ENCODE data around the gene PRPH. TPM values are rescaled to one million over a fixed set of nuclear protein-coding genes. Genes with fewer than 3 reads are reported as not detected.

Gene PRPH
- total and polyA plus RNA-seq, 9 donors = 0.15 to 1.8 (median 0.34) TPM

DNA sequence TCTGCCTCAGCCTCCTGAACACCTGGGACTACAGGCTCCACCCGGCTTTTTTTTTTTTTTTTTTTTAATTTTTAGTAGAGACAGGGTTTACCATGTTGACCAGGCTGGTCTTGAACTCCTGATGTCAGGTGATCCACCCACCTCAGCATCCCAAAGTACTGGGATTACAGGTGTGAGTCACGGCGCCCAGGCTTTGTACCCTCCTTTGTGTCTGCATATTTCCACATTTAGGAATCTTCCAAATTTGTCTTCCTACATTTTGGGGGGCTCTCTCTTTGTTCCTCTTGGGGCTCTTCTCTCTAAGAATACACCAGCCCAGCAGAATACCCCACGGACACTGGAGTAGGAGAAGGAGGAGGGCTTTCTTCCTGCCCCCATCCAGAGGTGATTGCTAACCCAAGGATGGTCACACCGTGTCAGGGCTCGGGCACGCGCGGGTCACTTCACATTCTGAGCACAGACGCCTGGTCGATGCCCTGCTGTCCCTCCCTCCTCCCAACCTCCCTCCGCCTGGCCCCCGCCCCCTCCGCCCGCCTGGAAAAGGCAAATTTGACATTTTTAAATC lies 49.6 kb downstream of the PRPH start:
- no peak for TF ChIP-seq EP300 (IDR thresholded peaks at IDR 0.05)
- no peak for TF ChIP-seq POLR2A (IDR thresholded peaks at IDR 0.05)
- TF ChIP-seq, protein P1, sequence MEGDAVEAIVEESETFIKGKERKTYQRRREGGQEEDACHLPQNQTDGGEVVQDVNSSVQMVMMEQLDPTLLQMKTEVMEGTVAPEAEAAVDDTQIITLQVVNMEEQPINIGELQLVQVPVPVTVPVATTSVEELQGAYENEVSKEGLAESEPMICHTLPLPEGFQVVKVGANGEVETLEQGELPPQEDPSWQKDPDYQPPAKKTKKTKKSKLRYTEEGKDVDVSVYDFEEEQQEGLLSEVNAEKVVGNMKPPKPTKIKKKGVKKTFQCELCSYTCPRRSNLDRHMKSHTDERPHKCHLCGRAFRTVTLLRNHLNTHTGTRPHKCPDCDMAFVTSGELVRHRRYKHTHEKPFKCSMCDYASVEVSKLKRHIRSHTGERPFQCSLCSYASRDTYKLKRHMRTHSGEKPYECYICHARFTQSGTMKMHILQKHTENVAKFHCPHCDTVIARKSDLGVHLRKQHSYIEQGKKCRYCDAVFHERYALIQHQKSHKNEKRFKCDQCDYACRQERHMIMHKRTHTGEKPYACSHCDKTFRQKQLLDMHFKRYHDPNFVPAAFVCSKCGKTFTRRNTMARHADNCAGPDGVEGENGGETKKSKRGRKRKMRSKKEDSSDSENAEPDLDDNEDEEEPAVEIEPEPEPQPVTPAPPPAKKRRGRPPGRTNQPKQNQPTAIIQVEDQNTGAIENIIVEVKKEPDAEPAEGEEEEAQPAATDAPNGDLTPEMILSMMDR (IDR thresholded peaks at IDR 0.05) = no peak
- Histone ChIP-seq H3K36me3 (no peaks in the 10 kb centered on the region), H3K4me1 (ENCODE audit: insufficient read depth) (peaks cover 16% of the 10 kb centered on the region), H3K9me3 (no peaks in the 10 kb centered on the region), H3K4me3 (no peak overlapping the region), H3K27ac (no peak overlapping the region), H3K27me3 (peaks cover 22% of the 10 kb centered on the region)
- intact Hi-C loops (cut with DNase I) = loop anchor here in 2 of 4 donors (5.0 to 10.0 kb wide), 2 partner anchors 170 to 173 kb away; no protein-coding TSS in a partner anchor
- WGBS, 3 donors = 25 to 35% (median 33%) methylated on average over 13 to 15 of the region's 15 CpGs
- DNase-seq = no peak

DNA sequence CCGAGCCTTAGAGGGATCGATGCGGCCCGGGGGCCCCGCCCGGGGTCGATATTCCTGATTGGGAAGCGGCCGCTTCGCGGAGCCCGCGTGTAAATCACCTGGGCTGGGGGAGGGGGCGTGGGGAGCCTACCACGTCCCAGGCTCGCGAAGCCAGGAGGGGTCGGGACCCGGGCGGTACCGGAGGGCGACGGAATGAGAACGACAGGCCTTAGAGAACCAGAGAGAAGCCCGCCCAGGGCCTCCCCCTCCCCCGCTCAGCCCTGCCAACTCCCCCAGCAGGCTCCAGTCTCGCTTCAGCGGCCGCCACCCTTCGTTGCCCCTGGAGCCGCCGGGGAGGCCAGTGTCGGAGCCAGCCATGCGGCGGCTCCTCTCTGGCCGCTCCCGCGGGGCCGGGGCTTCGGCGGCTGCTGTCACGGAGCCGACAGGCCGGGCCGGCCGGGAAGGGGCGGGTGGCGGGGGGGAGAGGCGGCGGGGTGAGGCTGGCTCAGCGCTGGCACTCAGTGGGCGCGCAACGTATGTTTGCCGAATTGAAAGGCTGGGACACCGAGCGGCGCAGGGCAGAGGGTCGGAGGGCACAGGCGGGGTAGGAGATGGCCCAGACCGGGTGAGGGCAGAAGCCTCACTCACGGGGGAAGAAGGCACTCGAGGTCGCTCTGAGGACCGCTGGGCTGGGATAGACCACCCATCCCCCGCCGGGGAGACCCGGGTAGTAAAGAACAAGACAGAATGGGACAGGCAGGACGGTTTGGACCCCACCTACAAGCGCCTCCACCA lies 50.3 kb downstream of the PRPH start:
- Histone ChIP-seq H3K27me3 (peaks cover 22% of the 10 kb centered on the region), H3K9me3 (no peaks in the 10 kb centered on the region), H3K27ac (no peak overlapping the region), H3K4me3 (peak overlapping the region; percentile 13), H3K4me1 (ENCODE audit: insufficient read depth) (peaks cover 16% of the 10 kb centered on the region), H3K36me3 (no peaks in the 10 kb centered on the region)
- TF ChIP-seq EP300 (IDR thresholded peaks at IDR 0.05) = no peak
- intact Hi-C loops (cut with DNase I) = loop anchor here in 2 of 4 donors (5.0 to 10.0 kb wide), 2 partner anchors 170 to 172 kb away; no protein-coding TSS in a partner anchor
- WGBS, 3 donors = 1 to 2% (median 1%) methylated on average over 67 to 70 of the region's 70 CpGs
- DNase-seq = peak in 1 of 5 donors; percentile 29

GRCh38 chr12:49345825-49346658 lies 51.1 kb downstream of the PRPH start:
- H3K9me3 ChIP-seq = no peaks in the 10 kb centered on the region
- no peaks in the 10 kb centered on the region for H3K36me3 ChIP-seq
- H3K4me1 ChIP-seq (ENCODE audit: insufficient read depth) = peaks cover 16% of the 10 kb centered on the region
- intact Hi-C loops (cut with DNase I) = loop anchor here in 2 of 4 donors (5.0 to 10.0 kb wide), 2 partner anchors 169 to 171 kb away; no protein-coding TSS in a partner anchor
- peak in 1 of 5 donors; percentile 14 for DNase-seq
- H3K27ac ChIP-seq = no peak overlapping the region
- WGBS, 3 donors = 2 to 3% (median 3%) methylated on average over 61 of the region's 61 CpGs
- TF ChIP-seq POLR2A (IDR thresholded peaks at IDR 0.05) = no peak
- TF ChIP-seq EP300 (IDR thresholded peaks at IDR 0.05) = no peak
- TF ChIP-seq, protein P1 (IDR thresholded peaks at IDR 0.05) = no peak
- H3K4me3 ChIP-seq = peak overlapping the region; percentile 13
- H3K27me3 ChIP-seq = peaks cover 22% of the 10 kb centered on the region

GRCh38 chr12:49346659-49347310 lies 51.8 kb downstream of the PRPH start, which contains the start of gene DNAJC22:
TSS of gene DNAJC22 (plus strand) at chr12:49346888. CDS start at chr12:49348873, 1,985 bp downstream.
- Histone ChIP-seq H3K27ac (no peak within 1 kb of the TSS), H3K9me3 (no peaks in the 10 kb centered on the region), H3K4me3 (peak within 1 kb of the TSS; percentile 13), H3K4me1 (ENCODE audit: insufficient read depth) (peaks cover 16% of the 10 kb centered on the region), H3K36me3 (no peaks in the 10 kb centered on the region), H3K27me3 (peaks cover 22% of the 10 kb centered on the region)
- WGBS, 3 donors = 1 to 4% (median 3%) methylated on average over 42 to 47 of the region's 47 CpGs
- intact Hi-C loops (cut with DNase I) = loop anchor here in 2 of 4 donors (5.0 to 10.0 kb wide), 2 partner anchors 168 to 171 kb away; no protein-coding TSS in a partner anchor
- TF ChIP-seq EP300 (IDR thresholded peaks at IDR 0.05) (no peak), POLR2A (IDR thresholded peaks at IDR 0.05) (no peak)
- TF ChIP-seq, protein P1 (IDR thresholded peaks at IDR 0.05) = no peak
- DNase-seq = no peak
